DND-41 (cell line): ENCODE results near the gene PCDHGA9.

Experiments used
- EZH2 ChIP-seq: IDR thresholded peaks from 3 replicates; pipeline ENCODE4 v1.6.1; 2012; ENCODE audit warnings: borderline replicate concordance, low read depth, mild to moderate bottlenecking, moderate library complexity, low read length, inconsistent platforms; ENCODE audit not compliant: severe bottlenecking
- TF ChIP-seq, protein P1 (sequence below): IDR thresholded peaks from 2 replicates; pipeline ENCODE4 v1.5.1; 2012; ENCODE audit warnings: borderline replicate concordance, low read length, moderate library complexity, mild to moderate bottlenecking; ENCODE audit not compliant: poor library complexity, severe bottlenecking; ENCODE audit errors: extremely low read depth

DNA sequence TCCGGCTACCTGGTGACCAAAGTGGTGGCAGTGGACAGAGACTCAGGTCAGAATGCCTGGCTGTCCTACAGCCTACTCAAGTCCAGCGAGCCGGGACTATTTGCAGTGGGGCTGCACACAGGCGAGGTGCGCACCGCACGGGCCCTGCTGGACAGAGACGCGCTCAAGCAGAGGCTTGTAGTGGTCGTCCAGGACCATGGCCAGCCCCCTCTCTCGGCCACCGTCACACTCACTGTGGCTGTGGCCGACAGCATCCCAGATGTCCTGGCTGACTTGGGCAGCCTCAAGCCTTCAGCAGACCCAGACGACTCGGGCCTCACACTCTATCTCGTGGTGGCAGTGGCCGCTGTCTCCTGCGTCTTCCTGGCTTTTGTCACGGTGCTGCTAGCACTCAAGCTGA lies 45.6 kb upstream of the PCDHGA9 start:
- TF ChIP-seq, protein P1, sequence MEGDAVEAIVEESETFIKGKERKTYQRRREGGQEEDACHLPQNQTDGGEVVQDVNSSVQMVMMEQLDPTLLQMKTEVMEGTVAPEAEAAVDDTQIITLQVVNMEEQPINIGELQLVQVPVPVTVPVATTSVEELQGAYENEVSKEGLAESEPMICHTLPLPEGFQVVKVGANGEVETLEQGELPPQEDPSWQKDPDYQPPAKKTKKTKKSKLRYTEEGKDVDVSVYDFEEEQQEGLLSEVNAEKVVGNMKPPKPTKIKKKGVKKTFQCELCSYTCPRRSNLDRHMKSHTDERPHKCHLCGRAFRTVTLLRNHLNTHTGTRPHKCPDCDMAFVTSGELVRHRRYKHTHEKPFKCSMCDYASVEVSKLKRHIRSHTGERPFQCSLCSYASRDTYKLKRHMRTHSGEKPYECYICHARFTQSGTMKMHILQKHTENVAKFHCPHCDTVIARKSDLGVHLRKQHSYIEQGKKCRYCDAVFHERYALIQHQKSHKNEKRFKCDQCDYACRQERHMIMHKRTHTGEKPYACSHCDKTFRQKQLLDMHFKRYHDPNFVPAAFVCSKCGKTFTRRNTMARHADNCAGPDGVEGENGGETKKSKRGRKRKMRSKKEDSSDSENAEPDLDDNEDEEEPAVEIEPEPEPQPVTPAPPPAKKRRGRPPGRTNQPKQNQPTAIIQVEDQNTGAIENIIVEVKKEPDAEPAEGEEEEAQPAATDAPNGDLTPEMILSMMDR: no peak
- no peak for TF ChIP-seq EZH2
